OCI-LY7 (cell line): ENCODE results near the gene CREB5.

Source experiments
- CTCF ChIP-seq: fragments of 200-600 bp; sonication (generic); conservative IDR thresholded peaks from 2 replicates; pipeline ENCODE4 v1.5.1; 2014; ENCODE audit warnings: mild to moderate bottlenecking, antibody characterized with exemption, low read length, moderate library complexity, mixed read lengths
- EZH2phosphoT487 ChIP-seq: fragments of 200-600 bp; sonication (generic); IDR thresholded peaks from 2 replicates; pipeline ENCODE4 v1.6.1; 2018; ENCODE audit warnings: low read depth, borderline replicate concordance, mild to moderate bottlenecking, mixed run types, antibody characterized with exemption, low read length, moderate library complexity, mixed read lengths

- TF ChIP-seq EZH2phosphoT487 (no peak), CTCF (no peak)
These were observed 459.9 kb downstream of the CREB5 start for GRCh38 chr7:28872226-28872625.
